A673 (cell line): ENCODE results near the gene SHC4. TPM values are rescaled to one million over a fixed set of nuclear protein-coding genes. Genes with fewer than 3 reads are reported as not detected.
A peak's percentile ranks its signal among the peaks of the same experiment; 100 is the strongest.
"Not testable (repeated sequence)": the region's sequence is repeated elsewhere in the genome, so short reads cannot be mapped to it uniquely, and the experiment has no call there.

ENCODE experiments used
- BruUV-seq: library from RNA; stranded (reverse); fragments of 400-500 nt; replicated peaks from 2 replicates; lab custom pipeline; 2021; lab: Mats Ljungman, UMichigan
- CTCF ChIA-PET: fragments of 300-600 bp; sonication (Branson Sonifier 250); formaldehyde crosslinking; loops from one replicate; lab custom pipeline; 2022; ENCODE audit warnings: antibody characterized with exemption; lab: Charles Lee
- POLR2A ChIA-PET: fragments of 300-600 bp; sonication (Branson Sonifier 250); formaldehyde crosslinking; loops from one replicate; lab custom pipeline; 2022; ENCODE audit warnings: antibody characterized with exemption; ENCODE audit not compliant: low non-redundant PET; lab: Charles Lee
- DNase-seq: peaks from one replicate; pipeline ENCODE4 v3.0.0-alpha.2; 2015; ENCODE audit warnings: low spot score
- H3K27ac ChIP-seq: fragments of 200-600 bp; sonication (generic); 2 replicates; pipeline ENCODE4 v1.5.1; 2016; ENCODE audit warnings: mixed run types, low read depth, mild to moderate bottlenecking, mixed read lengths, antibody characterized with exemption, low read length; ENCODE audit not compliant: poor library complexity, severe bottlenecking
- H3K27me3 ChIP-seq: fragments of 200-600 bp; sonication (generic); replicated peaks from 2 replicates; pipeline ENCODE4 v1.6.1; 2017; ENCODE audit warnings: mixed run types, low read depth, mild to moderate bottlenecking, mixed read lengths, antibody characterized with exemption, low read length; ENCODE audit not compliant: insufficient read depth, poor library complexity
- H3K36me3 ChIP-seq: fragments of 200-600 bp; sonication (generic); 2 replicates; pipeline ENCODE4 v1.6.1; 2016; ENCODE audit warnings: mixed run types, mild to moderate bottlenecking, mixed read lengths, antibody characterized with exemption, low read length; ENCODE audit not compliant: insufficient read depth, poor library complexity, severe bottlenecking
- H3K4me1 ChIP-seq: fragments of 200-600 bp; sonication (generic); 2 replicates; pipeline ENCODE4 v1.6.1; 2017; ENCODE audit warnings: mixed run types, mild to moderate bottlenecking, mixed read lengths, antibody characterized with exemption, low read length; ENCODE audit not compliant: insufficient read depth, poor library complexity, severe bottlenecking
- H3K4me3 ChIP-seq: fragments of 200-600 bp; sonication (generic); 2 replicates; pipeline ENCODE4 v1.5.1; 2016; ENCODE audit warnings: low read depth, mixed run types, mild to moderate bottlenecking, mixed read lengths, low read length; ENCODE audit not compliant: poor library complexity, severe bottlenecking
- H3K9me3 ChIP-seq: fragments of 200-600 bp; sonication (generic); 2 replicates; pipeline ENCODE4 v1.6.1; 2016; ENCODE audit warnings: mixed run types, low read depth, mild to moderate bottlenecking, mixed read lengths, antibody characterized with exemption, low read length; ENCODE audit not compliant: poor library complexity, severe bottlenecking
- CTCF ChIP-seq: fragments of 300-800, 200-600 bp; sonication (generic); conservative IDR thresholded peaks from 2 replicates; pipeline ENCODE4 v1.5.1; 2017; ENCODE audit warnings: low read depth, mild to moderate bottlenecking, antibody characterized with exemption, low read length, moderate library complexity, mixed read lengths
- EZH2 ChIP-seq: fragments of 200-600 bp; sonication (generic); IDR thresholded peaks from 2 replicates; pipeline ENCODE4 v1.6.1; 2017; ENCODE audit warnings: borderline replicate concordance, low read depth, mild to moderate bottlenecking, mixed read lengths, antibody characterized with exemption, low read length; ENCODE audit not compliant: poor library complexity, severe bottlenecking
- intact Hi-C: fragments of 100-400 bp; cut with micrococcal nuclease; formaldehyde crosslinking; loops from one replicate; pipeline ENCODE4 v1.10.0; 2022; ENCODE audit not compliant: unreplicated experiment
- total RNA-seq: library from RNA; stranded (reverse); gene quantifications from 2 replicates; pipeline ENCODE4 v1.2.3, GENCODE V29; 2021

Gene SHC4
- total RNA-seq, 1 experiment from 2014 or later = 0.73 TPM

- no TSS peak for BruUV-seq
- DNase-seq = no peak
- TF ChIP-seq EZH2 (no peak), CTCF (no peak)
- POLR2A ChIA-PET = no interaction called here
- Histone ChIP-seq H3K36me3 (no peaks in the 10 kb centered on the region), H3K4me1 (peaks cover 21% of the 10 kb centered on the region), H3K4me3 (no peak overlapping the region), H3K27ac (no peak overlapping the region), H3K9me3 (no peaks in the 10 kb centered on the region), H3K27me3 (no peaks in the 10 kb centered on the region)
- intact Hi-C loops = no loop called here
- CTCF ChIA-PET = no interaction called here
These were observed 47.9 kb downstream of the SHC4 start for GRCh38 chr15:48915861-48916260.

GRCh38 chr15:48914717-48915116 is 49.0 kb downstream of the SHC4 start:
- no TSS peak for BruUV-seq
- no peak overlapping the region for H3K4me3 ChIP-seq
- intact Hi-C loops = no loop called here
- CTCF ChIA-PET = no interaction called here
- peaks cover 21% of the 10 kb centered on the region for H3K4me1 ChIP-seq
- TF ChIP-seq EZH2 = no peak
- peak; percentile 30 for TF ChIP-seq CTCF
- DNase-seq = no peak
- no peaks in the 10 kb centered on the region for H3K27me3 ChIP-seq
- H3K9me3 ChIP-seq = no peaks in the 10 kb centered on the region
- no peak overlapping the region for H3K27ac ChIP-seq
- H3K36me3 ChIP-seq = no peaks in the 10 kb centered on the region
- POLR2A ChIA-PET = no interaction called here

GRCh38 chr15:48913141-48913540 is 50.6 kb downstream of the SHC4 start:
- POLR2A ChIA-PET = no interaction called here
- no peak for TF ChIP-seq CTCF
- no peak for TF ChIP-seq EZH2
- Histone ChIP-seq H3K27me3 (no peaks in the 10 kb centered on the region), H3K4me3 (no peak overlapping the region), H3K27ac (no peak overlapping the region), H3K4me1 (peaks cover 21% of the 10 kb centered on the region), H3K9me3 (no peaks in the 10 kb centered on the region), H3K36me3 (no peaks in the 10 kb centered on the region)
- CTCF ChIA-PET = no interaction called here
- intact Hi-C loops = no loop called here
- no peak for DNase-seq
- BruUV-seq = no TSS peak

GRCh38 chr15:48910554-48910953 is 53.2 kb downstream of the SHC4 start:
- H3K9me3 ChIP-seq, H3K4me3 ChIP-seq, H3K36me3 ChIP-seq, H3K27me3 ChIP-seq, DNase-seq, intact Hi-C loops, BruUV-seq, POLR2A ChIA-PET, H3K27ac ChIP-seq, CTCF ChIA-PET, H3K4me1 ChIP-seq: not testable (repeated sequence)

- H3K4me1 ChIP-seq, H3K9me3 ChIP-seq, POLR2A ChIA-PET, intact Hi-C loops, H3K36me3 ChIP-seq, H3K27ac ChIP-seq, CTCF ChIA-PET, BruUV-seq, H3K27me3 ChIP-seq, DNase-seq, H3K4me3 ChIP-seq: not testable (repeated sequence)
These were observed 54.4 kb downstream of the SHC4 start for GRCh38 chr15:48909313-48909712.
